K562 (cell line): Measurements from ENCODE around the gene ZBTB42. TPM values are rescaled to one million over a fixed set of nuclear protein-coding genes. Genes with fewer than 3 reads are reported as not detected.

Experiments used
- CBX1 ChIP-seq: sonication (generic); IDR thresholded peaks from 2 replicates; pipeline ENCODE4 v1.6.1; 2016; ENCODE audit warnings: antibody characterized with exemption, low read depth, mild to moderate bottlenecking
- CHD4 ChIP-seq: fragments of 200-600 bp; sonication (generic); IDR thresholded peaks from 3 replicates; pipeline ENCODE4 v1.6.1; 2012; ENCODE audit warnings: low read depth, mild to moderate bottlenecking, mixed read lengths, low read length, inconsistent platforms; ENCODE audit not compliant: insufficient read depth, insufficient replicate concordance, poor library complexity, severe bottlenecking
- CXXC5 ChIP-seq: fragments of 250-450 bp; sonication (Bioruptor Pico); IDR thresholded peaks from 2 replicates; pipeline ENCODE4 v1.8.0; 2022; ENCODE audit warnings: inconsistent platforms, mild to moderate bottlenecking, moderate library complexity
- FOSL1 ChIP-seq: fragments of 200-800 bp; sonication (Bioruptor generic); conservative IDR thresholded peaks from 2 replicates; pipeline ENCODE4 v1.6.1; 2016; ENCODE audit warnings: missing genetic modification characterization, missing compliant biosample characterization
- JUN ChIP-seq, 2 experiments: sonication (generic) in 1 of 2; formaldehyde crosslinking in 1 of 2; IDR thresholded peaks; 2 replicates each; pipeline versions ENCODE4 v1.6.1 to v1.8.0; 2012 to 2022; ENCODE audit warnings: borderline replicate concordance in 2 of 2, mild to moderate bottlenecking in 2 of 2, improper control_type of control experiment in 1 of 2, low read depth in 1 of 2, low read length in 1 of 2, missing genetic modification reagents in 1 of 2
- KLF6 ChIP-seq: fragments of 250-450 bp; sonication (Bioruptor Pico); IDR thresholded peaks from 2 replicates; pipeline ENCODE4 v1.4.0; 2020; ENCODE audit warnings: mild to moderate bottlenecking, moderate library complexity, borderline replicate concordance
- MAZ ChIP-seq, 2 experiments: fragments of 450-650 bp in 1 of 2; sonication (generic) in 1 of 2; formaldehyde crosslinking; IDR thresholded peaks in 1 of 2; conservative IDR thresholded peaks in 1 of 2; 2 replicates each; pipeline versions ENCODE4 v1.4.0 to v1.5.0; 2020; ENCODE audit warnings: mild to moderate bottlenecking in 1 of 2, missing genetic modification reagents in 1 of 2
- MYBL2 ChIP-seq, 2 experiments: fragments of 450-650 bp in 1 of 2; sonication (generic) in 1 of 2; formaldehyde crosslinking in 1 of 2; IDR thresholded peaks; 2 replicates each; pipeline versions ENCODE4 v1.6.1 to v1.8.1; 2017 to 2022; ENCODE audit warnings: borderline replicate concordance in 1 of 2, inconsistent platforms in 1 of 2, low read depth in 1 of 2, mild to moderate bottlenecking in 1 of 2, missing genetic modification reagents in 1 of 2, moderate library complexity in 1 of 2
- NELFE ChIP-seq: IDR thresholded peaks from 2 replicates; pipeline ENCODE4 v1.6.1; 2011; ENCODE audit warnings: mild to moderate bottlenecking; ENCODE audit not compliant: insufficient read depth, insufficient read length
- NEUROD1 ChIP-seq: fragments of 150-350 bp; IDR thresholded peaks from 2 replicates; pipeline ENCODE4 v1.6.1; 2014; ENCODE audit warnings: borderline replicate concordance, low read length, low read depth; ENCODE audit not compliant: partially characterized antibody
- NONO ChIP-seq, 2 experiments: fragments of 200-400 bp in 1 of 2; fragments of 450-650 bp in 1 of 2; formaldehyde crosslinking in 1 of 2; IDR thresholded peaks; 2 replicates each; pipeline ENCODE4 v1.6.1; 2017; ENCODE audit warnings: low read depth in 2 of 2, mild to moderate bottlenecking in 2 of 2, moderate library complexity in 2 of 2, low read length in 1 of 2
- NRF1 ChIP-seq, 2 experiments: fragments of 450-650 bp; IDR thresholded peaks in 1 of 2; conservative IDR thresholded peaks in 1 of 2; 2 replicates each; pipeline ENCODE4 v1.6.1; 2014; ENCODE audit warnings: mild to moderate bottlenecking in 2 of 2
- POLR2A ChIP-seq: fragments of 450-650 bp; conservative IDR thresholded peaks from 2 replicates; pipeline ENCODE4 v1.6.1; 2016
- SIRT6 ChIP-seq: IDR thresholded peaks from one replicate; pipeline ENCODE4 v1.6.1; 2012; ENCODE audit warnings: low read depth, mild to moderate bottlenecking, control low read depth, inconsistent platforms, low read length, moderate library complexity
- THAP12 ChIP-seq: fragments of 250-450 bp; sonication (Bioruptor Pico); IDR thresholded peaks from 2 replicates; pipeline ENCODE4 v1.9.0; 2021; ENCODE audit warnings: mild to moderate bottlenecking, inconsistent platforms
- VEZF1 ChIP-seq: fragments of 200-800 bp; sonication (Bioruptor generic); IDR thresholded peaks from 2 replicates; pipeline ENCODE4 v1.6.1; 2017; ENCODE audit warnings: missing genetic modification characterization, missing compliant biosample characterization
- ZFP36 ChIP-seq: fragments of 150-350 bp; IDR thresholded peaks from 2 replicates; pipeline ENCODE4 v1.6.1; 2018; ENCODE audit warnings: low read length, low read depth; ENCODE audit not compliant: partially characterized antibody
- ZNF224 ChIP-seq: sonication (generic); formaldehyde crosslinking; IDR thresholded peaks from 2 replicates; pipeline ENCODE4 v1.8.0; 2022; ENCODE audit warnings: mild to moderate bottlenecking, missing genetic modification reagents
- ZNF253 ChIP-seq: fragments of 250-450 bp; sonication (Bioruptor Pico); conservative IDR thresholded peaks from 2 replicates; pipeline ENCODE4 v1.6.1; 2021; ENCODE audit warnings: mild to moderate bottlenecking
- ZNF639 ChIP-seq, 2 experiments: fragments of 200-800 bp in 1 of 2; sonication (Bioruptor generic) in 1 of 2; sonication (generic) in 1 of 2; formaldehyde crosslinking in 1 of 2; IDR thresholded peaks in 1 of 2; conservative IDR thresholded peaks in 1 of 2; 2 replicates each; pipeline versions ENCODE4 v1.5.0 to v1.6.1; 2016 to 2020; ENCODE audit warnings: missing compliant biosample characterization in 1 of 2, missing genetic modification characterization in 1 of 2, missing genetic modification reagents in 1 of 2
- polyA plus RNA-seq, 8 experiments: library from polyadenylated mRNA; depleted of rRNA in 4 of 8; stranded (reverse) in 5 of 8; unstranded in 3 of 8; fragments of >200 nt; fragmentation: Nextera tagmentation in 2 of 8; fragmentation: Illumina TruSeq in 1 of 8; extraction: Ambion mirVana in 2 of 8; extraction: Trizol in 1 of 8; gene quantifications; 2 replicates each; pipeline versions ENCODE4 v1.2.1 to v1.2.3, GENCODE V29; 2011 to 2014; ENCODE audit warnings: inconsistent platforms in 1 of 8, missing spikeins in 1 of 8
- total RNA-seq, 7 experiments: library from RNA; depleted of rRNA in 6 of 7; stranded (reverse); fragments of >200 nt in 6 of 7; fragmentation: Illumina TruSeq in 2 of 7; extraction: Trizol in 2 of 7; gene quantifications; 2 replicates each; pipeline versions ENCODE4 v1.2.1 to v1.2.3, GENCODE V29; 2011 to 2021; ENCODE audit warnings: low replicate concordance in 1 of 7

The ZBTB42 gene
- total and polyA plus RNA-seq, 9 of the 15 experiments (the other 6 are each of a cell fraction or from before 2014, with no cell fraction given): 0.03 to 8.5 (median 2.4) TPM

- TF ChIP-seq NEUROD1 (peak; percentile 63), NONO (IDR thresholded peaks at IDR 0.05; ENCODE audit: low read depth in 2 of 2, low read length in 1 of 2) (0 out of 4 replicates have a peak, but pooled peaks of 1 of the 2 experiments have one; percentile 36), VEZF1 (CRISPR knock-in tag) (peak; percentile 99), MAZ (CRISPR knock-in tag; conservative IDR thresholded peaks at IDR 0.05 in 1 of 2, IDR thresholded peaks at IDR 0.05 in 1 of 2) (peak; percentile 88 to 94), KLF6 (CRISPR knock-in tag) (no peak), ZNF639 (CRISPR knock-in tag; conservative IDR thresholded peaks at IDR 0.05 in 1 of 2, IDR thresholded peaks at IDR 0.05 in 1 of 2) (peak in 1 of 2 experiments; percentile 95; a peak in 2 of 4 replicates), POLR2A (0 out of 2 replicates have a peak, but pooled peaks have one; percentile 30), CBX1 (no peak), CHD4 (no peak), CXXC5 (peak; percentile 22; the same call in 1 of the 2 replicates), JUN (IDR thresholded peaks at IDR 0.05; ENCODE audit: borderline replicate concordance, low read depth, low read length) (peak; percentile 64; the same call in 1 of the 2 replicates), JUN (CRISPR knock-in tag; IDR thresholded peaks at IDR 0.05; ENCODE audit: borderline replicate concordance) (no peak), ZNF224 (CRISPR knock-in tag) (no peak), NELFE (no peak), ZFP36 (no peak), NRF1 (conservative IDR thresholded peaks at IDR 0.05 in 1 of 2, IDR thresholded peaks at IDR 0.05 in 1 of 2) (peak; percentile 26 to 44; a peak in 1 of 4 replicates), MYBL2 (IDR thresholded peaks at IDR 0.05; ENCODE audit: low read depth) (no peak), MYBL2 (CRISPR knock-in tag; IDR thresholded peaks at IDR 0.05; ENCODE audit: borderline replicate concordance) (no peak), ZNF253 (CRISPR knock-in tag) (no peak), SIRT6 (no peak), FOSL1 (tag) (no peak), THAP12 (CRISPR knock-in tag) (no peak)
Measured at GRCh38 chr14:104800015-104800770, 708 bp upstream of the ZBTB42 start (continued).
